HG03571 (cell line): ENCODE measurements around the gene POLR1F.

Experiments
- ATAC-seq: cut with Tn5 transposase; IDR thresholded peaks from one replicate; pipeline ENCODE4 v1.9.1; 2021; ENCODE audit not compliant: unreplicated experiment

POLR1F gene

DNA sequence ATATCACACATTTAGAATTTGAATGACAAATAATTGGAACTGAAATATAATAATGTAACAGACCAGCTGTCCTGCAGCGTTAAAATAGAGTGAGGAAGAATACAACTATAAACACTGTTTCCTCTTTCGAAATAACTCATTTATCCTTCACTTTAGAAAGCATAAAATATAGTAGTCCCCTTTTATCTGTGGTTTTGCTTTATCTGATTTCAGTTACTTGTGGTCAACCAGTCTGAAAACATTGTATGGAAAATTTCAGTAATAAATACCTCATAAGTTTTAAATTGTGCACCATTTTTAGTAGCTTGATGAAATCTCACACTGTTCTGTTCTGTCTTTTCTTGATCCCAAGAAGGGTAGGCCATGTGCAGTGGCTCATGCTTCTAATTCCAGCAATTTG is 31.7 kb downstream of the POLR1F start:
- no peak for ATAC-seq

GRCh38 chr7:19675816-19676215 is 33.0 kb downstream of the POLR1F start:
- no peak for ATAC-seq

- ATAC-seq: no peak
Observed at GRCh38 chr7:19674266-19674960, 34.4 kb downstream of the POLR1F start.

- ATAC-seq: no peak
Observed at GRCh38 chr7:19670806-19671205, 38.0 kb downstream of the POLR1F start.

DNA sequence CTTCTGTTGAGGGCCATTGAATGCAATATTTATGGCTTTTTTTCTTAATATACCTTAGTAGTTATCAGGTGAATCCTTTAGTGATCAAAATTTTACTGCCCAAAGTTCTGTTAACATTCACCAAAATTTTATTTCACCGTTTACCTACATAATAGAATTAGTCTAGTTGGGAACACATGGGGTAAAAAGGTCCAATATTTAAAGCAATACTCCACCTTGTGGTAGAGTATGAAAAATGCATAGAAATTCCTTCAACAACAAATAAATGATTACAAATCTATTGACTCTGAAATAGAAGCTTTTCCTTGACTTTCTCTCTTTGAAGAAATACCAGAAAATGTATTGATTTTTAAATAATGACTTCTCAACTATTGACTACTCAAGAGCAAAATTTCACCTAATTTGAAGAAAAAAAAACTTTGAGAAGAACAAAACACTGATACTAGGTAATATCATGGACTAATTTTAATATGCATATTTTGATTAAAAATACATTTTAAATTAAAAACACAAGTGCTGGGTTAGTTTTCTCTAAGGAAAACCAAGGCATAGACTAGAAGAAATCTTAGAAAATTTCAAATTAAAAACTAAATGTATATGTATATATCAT is 43.3 kb downstream of the POLR1F start:
- peak; percentile 51 for ATAC-seq

- ATAC-seq: peak; percentile 91
Observed at GRCh38 chr7:19663816-19664462, 44.9 kb downstream of the POLR1F start.

DNA sequence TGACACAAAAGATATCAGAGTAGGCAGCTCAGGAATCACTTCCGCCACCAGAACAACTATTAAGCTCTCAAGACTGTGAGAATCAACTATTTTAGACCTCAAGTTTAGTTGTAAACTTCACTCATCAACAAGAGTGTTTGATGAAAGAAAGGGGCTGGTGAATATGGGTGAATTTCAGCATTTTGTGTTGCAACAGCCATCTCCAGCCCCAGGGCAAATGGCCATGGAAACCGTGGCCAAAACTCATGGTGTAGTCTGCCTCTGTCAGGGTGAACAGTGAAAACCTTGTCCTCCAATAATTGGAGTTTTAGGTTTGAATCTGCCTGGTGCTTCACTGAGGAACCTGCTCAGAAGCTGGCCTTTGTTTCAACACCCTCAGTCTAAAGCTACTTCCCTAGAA is 60.0 kb downstream of the POLR1F start:
- ATAC-seq: no peak
